Upper lobe of left lung (tissue), 6 donors: ENCODE measurements around the gene ZNF438. TPM values are rescaled to one million over a fixed set of nuclear protein-coding genes. Genes with fewer than 3 reads are reported as not detected.
A peak's percentile ranks its signal among the peaks of the same experiment; 100 is the strongest.

Experiments
- ATAC-seq, 2 donors: fragments of 200-7000 bp; cut with Tn5 transposase; one replicate each; pipeline ENCODE4 v1.9.1; 2022; ENCODE audit warnings: mild to moderate bottlenecking in 2 of 2, moderate library complexity in 2 of 2; ENCODE audit not compliant: low FRiP score in 2 of 2
- DNase-seq, 2 donors: peaks; one replicate each; pipeline ENCODE4 v3.0.0-alpha.2; 2019 to 2020
- H3K27ac ChIP-seq, 4 donors: fragments of 200-600 bp; sonication (generic); one replicate each; pipeline ENCODE4 v1.5.1; 2016 to 2019
- H3K27me3 ChIP-seq, 4 donors: fragments of 200-600 bp; sonication (generic); one replicate each; pipeline ENCODE4 v1.5.1; 2017 to 2019
- H3K36me3 ChIP-seq, 4 donors: fragments of 200-600 bp; sonication (generic); one replicate each; pipeline ENCODE4 v1.5.1; 2016 to 2019
- H3K4me1 ChIP-seq, 4 donors: fragments of 200-600 bp; sonication (generic); one replicate each; pipeline ENCODE4 v1.5.1; 2018 to 2019
- H3K4me3 ChIP-seq, 4 donors: fragments of 200-600 bp; sonication (generic); one replicate each; pipeline ENCODE4 v1.5.1; 2017 to 2019; ENCODE audit warnings: mild to moderate bottlenecking in 2 of 4, moderate library complexity in 1 of 4
- H3K9me3 ChIP-seq, 4 donors: fragments of 200-600 bp; sonication (generic); one replicate each; pipeline ENCODE4 v1.5.1; 2018 to 2019
- EP300 ChIP-seq, 4 donors: sonication (generic); formaldehyde crosslinking; IDR thresholded peaks; one replicate each; pipeline ENCODE4 v1.5.1; 2017; ENCODE audit warnings: antibody characterized with exemption in 4 of 4, control low read depth in 2 of 4
- POLR2A ChIP-seq, 4 donors: fragments of 450-650 bp; IDR thresholded peaks; one replicate each; pipeline ENCODE4 v1.5.1; 2016 to 2017; ENCODE audit warnings: antibody characterized with exemption in 4 of 4, mild to moderate bottlenecking in 2 of 4
- POLR2AphosphoS5 ChIP-seq, 2 donors: sonication (generic); formaldehyde crosslinking; IDR thresholded peaks; one replicate each; pipeline ENCODE4 v1.5.1; 2017; ENCODE audit warnings: antibody characterized with exemption in 2 of 2
- WGBS, 2 donors: methylation state at CpG; one replicate each; pipeline ENCODE4 v1.1.5; 2017 to 2018; 5-methylcytosine and 5-hydroxymethylcytosine counted together
- total RNA-seq, 6 donors: library from RNA; depleted of rRNA in 4 of 6; stranded (reverse); fragments of >200 nt in 4 of 6; gene quantifications; one replicate each; pipeline versions ENCODE4 v1.1.0 to v1.2.1, GENCODE V29; 2016 to 2021
- TF ChIP-seq, protein P1 (sequence below), 6 experiments: fragments of 450-650 bp in 4 of 6; fragments of 200-600 bp in 2 of 6; sonication (generic) in 2 of 6; IDR thresholded peaks; one replicate each; pipeline ENCODE4 v1.5.1; 2016 to 2019; ENCODE audit warnings: antibody characterized with exemption in 6 of 6
- donor health status: DM: no; HTN: no; CAD: no; lungs with moderate emphysema.
- donor health status: DM: no; HTN: yes; CAD: no; lungs with severe emphysema.

The ZNF438 gene
- total RNA-seq, 6 donors from 2014 or later: 10.5 to 25.1 (median 13.7) TPM

GRCh38 chr10:30842185-30842584 is 189.5 kb downstream of the ZNF438 start:
- H3K4me3 ChIP-seq: no peak overlapping the region
- H3K27ac ChIP-seq: no peak overlapping the region
- DNase-seq: no peak
- no peaks in the 10 kb centered on the region for H3K27me3 ChIP-seq
- TF ChIP-seq POLR2AphosphoS5 (IDR thresholded peaks at IDR 0.05): no peak
- no peak for TF ChIP-seq POLR2A (IDR thresholded peaks at IDR 0.05)
- TF ChIP-seq EP300 (IDR thresholded peaks at IDR 0.05): no peak
- TF ChIP-seq, protein P1, sequence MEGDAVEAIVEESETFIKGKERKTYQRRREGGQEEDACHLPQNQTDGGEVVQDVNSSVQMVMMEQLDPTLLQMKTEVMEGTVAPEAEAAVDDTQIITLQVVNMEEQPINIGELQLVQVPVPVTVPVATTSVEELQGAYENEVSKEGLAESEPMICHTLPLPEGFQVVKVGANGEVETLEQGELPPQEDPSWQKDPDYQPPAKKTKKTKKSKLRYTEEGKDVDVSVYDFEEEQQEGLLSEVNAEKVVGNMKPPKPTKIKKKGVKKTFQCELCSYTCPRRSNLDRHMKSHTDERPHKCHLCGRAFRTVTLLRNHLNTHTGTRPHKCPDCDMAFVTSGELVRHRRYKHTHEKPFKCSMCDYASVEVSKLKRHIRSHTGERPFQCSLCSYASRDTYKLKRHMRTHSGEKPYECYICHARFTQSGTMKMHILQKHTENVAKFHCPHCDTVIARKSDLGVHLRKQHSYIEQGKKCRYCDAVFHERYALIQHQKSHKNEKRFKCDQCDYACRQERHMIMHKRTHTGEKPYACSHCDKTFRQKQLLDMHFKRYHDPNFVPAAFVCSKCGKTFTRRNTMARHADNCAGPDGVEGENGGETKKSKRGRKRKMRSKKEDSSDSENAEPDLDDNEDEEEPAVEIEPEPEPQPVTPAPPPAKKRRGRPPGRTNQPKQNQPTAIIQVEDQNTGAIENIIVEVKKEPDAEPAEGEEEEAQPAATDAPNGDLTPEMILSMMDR (IDR thresholded peaks at IDR 0.05): no peak
- WGBS, 2 donors: 92 to 100% methylated on average over 1 of the region's 1 CpG
- H3K4me1 ChIP-seq: no peaks in the 10 kb centered on the region
- ATAC-seq: no peak
- no peaks in the 10 kb centered on the region for H3K9me3 ChIP-seq
- peaks cover 0 to 5% (median 1%) of the 10 kb centered on the region in 4 donors for H3K36me3 ChIP-seq

DNA sequence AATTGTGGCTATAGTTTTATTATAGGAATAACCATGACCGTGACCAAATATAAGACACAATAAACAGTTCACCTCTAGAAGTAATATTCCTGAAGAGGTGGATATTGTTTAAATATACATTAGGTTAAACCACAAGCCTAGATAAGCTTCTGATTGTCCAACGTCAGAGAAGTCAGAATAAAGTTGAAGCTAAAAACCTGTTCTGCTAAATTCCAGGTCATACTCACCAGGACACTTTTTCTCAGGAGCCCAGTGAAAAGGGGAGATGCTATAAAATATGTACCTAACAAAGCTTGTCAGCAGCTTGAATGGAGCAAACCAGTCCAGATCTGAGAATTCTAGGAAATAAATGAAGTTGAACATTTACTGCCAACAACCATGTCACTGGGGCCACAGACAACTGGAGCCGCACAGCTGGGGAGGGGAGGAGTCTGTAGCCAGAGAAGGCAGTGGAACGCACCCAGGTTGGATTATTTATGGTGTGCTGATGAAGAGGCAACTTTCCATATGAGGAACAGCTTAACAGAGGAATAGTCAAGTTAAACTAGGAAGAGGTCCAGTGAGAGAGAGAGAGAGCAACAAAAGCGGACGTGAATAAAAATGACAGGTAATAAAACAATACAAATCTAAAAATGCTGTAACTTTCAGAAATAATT is 191.1 kb downstream of the ZNF438 start:
- Histone ChIP-seq H3K36me3 (peaks cover 0 to 5% (median 0%) of the 10 kb centered on the region in 4 donors), H3K9me3 (no peaks in the 10 kb centered on the region), H3K4me1 (no peaks in the 10 kb centered on the region), H3K27ac (no peak overlapping the region), H3K4me3 (no peak overlapping the region), H3K27me3 (no peaks in the 10 kb centered on the region)
- ATAC-seq (peak in 1 of 2 donors; percentile 60), DNase-seq (no peak)
- 57 to 65% methylated on average over 6 of the region's 6 CpGs for WGBS, 2 donors
- TF ChIP-seq POLR2A (IDR thresholded peaks at IDR 0.05) (no peak), POLR2AphosphoS5 (IDR thresholded peaks at IDR 0.05) (no peak), EP300 (IDR thresholded peaks at IDR 0.05) (no peak)
- TF ChIP-seq, protein P1 (IDR thresholded peaks at IDR 0.05): no peak

- Histone ChIP-seq H3K27ac (no peak overlapping the region), H3K9me3 (no peaks in the 10 kb centered on the region), H3K4me1 (no peaks in the 10 kb centered on the region), H3K36me3 (peaks cover 0 to 3% (median 0%) of the 10 kb centered on the region in 4 donors), H3K27me3 (no peaks in the 10 kb centered on the region), H3K4me3 (no peak overlapping the region)
- DNase-seq: no peak
- TF ChIP-seq EP300 (IDR thresholded peaks at IDR 0.05) (no peak), POLR2AphosphoS5 (IDR thresholded peaks at IDR 0.05) (no peak), POLR2A (IDR thresholded peaks at IDR 0.05) (no peak)
- TF ChIP-seq, protein P1 (IDR thresholded peaks at IDR 0.05): no peak
- no peak for ATAC-seq
- 76 to 89% methylated on average over 2 of the region's 2 CpGs for WGBS, 2 donors
Measured at GRCh38 chr10:30839652-30840051, 192.0 kb downstream of the ZNF438 start.

DNA sequence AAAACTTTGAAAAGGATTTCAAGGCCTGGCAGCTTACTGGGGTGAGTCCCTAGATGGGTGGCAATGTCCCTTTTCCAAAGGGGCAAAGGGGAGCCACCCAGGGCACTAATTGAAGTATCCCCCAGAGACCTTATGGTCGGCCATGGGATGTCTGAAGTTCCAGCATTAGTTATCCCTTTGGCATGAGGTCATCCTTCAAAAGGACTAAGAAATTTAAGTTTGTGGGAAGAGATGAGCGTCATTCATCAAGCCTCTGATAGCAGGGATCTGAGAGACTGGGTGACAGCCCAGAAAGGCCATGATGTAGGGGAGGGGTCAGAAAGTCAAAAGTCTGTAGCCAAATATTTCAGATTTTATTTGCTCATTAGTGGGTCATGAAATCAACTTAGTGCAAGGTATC is 195.3 kb downstream of the ZNF438 start:
- DNase-seq: no peak
- Histone ChIP-seq H3K36me3 (peaks cover 0 to 3% (median 0%) of the 10 kb centered on the region in 4 donors), H3K27me3 (no peaks in the 10 kb centered on the region), H3K27ac (no peak overlapping the region), H3K4me3 (no peak overlapping the region), H3K4me1 (no peaks in the 10 kb centered on the region), H3K9me3 (no peaks in the 10 kb centered on the region)
- TF ChIP-seq, protein P1 (IDR thresholded peaks at IDR 0.05): no peak
- TF ChIP-seq POLR2AphosphoS5 (IDR thresholded peaks at IDR 0.05): no peak
- no peak for TF ChIP-seq POLR2A (IDR thresholded peaks at IDR 0.05)
- no peak for TF ChIP-seq EP300 (IDR thresholded peaks at IDR 0.05)
- ATAC-seq: no peak
- WGBS, 2 donors: 92 to 94% methylated on average over 2 of the region's 2 CpGs

GRCh38 chr10:30835146-30835545 is 196.5 kb downstream of the ZNF438 start:
- ATAC-seq (no peak), DNase-seq (no peak)
- peaks cover 0 to 3% (median 0%) of the 10 kb centered on the region in 4 donors for H3K36me3 ChIP-seq
- TF ChIP-seq, protein P1 (IDR thresholded peaks at IDR 0.05): no peak
- no peak for TF ChIP-seq EP300 (IDR thresholded peaks at IDR 0.05)
- TF ChIP-seq POLR2AphosphoS5 (IDR thresholded peaks at IDR 0.05): no peak
- TF ChIP-seq POLR2A (IDR thresholded peaks at IDR 0.05): no peak
- no peaks in the 10 kb centered on the region for H3K4me1 ChIP-seq
- H3K27me3 ChIP-seq: no peaks in the 10 kb centered on the region
- H3K9me3 ChIP-seq: no peaks in the 10 kb centered on the region
- H3K27ac ChIP-seq: no peak overlapping the region
- 89 to 96% methylated on average over 12 of the region's 12 CpGs for WGBS, 2 donors
- H3K4me3 ChIP-seq: no peak overlapping the region
